ENCODE results near the gene PCSK2.

PCSK2 gene

DNA sequence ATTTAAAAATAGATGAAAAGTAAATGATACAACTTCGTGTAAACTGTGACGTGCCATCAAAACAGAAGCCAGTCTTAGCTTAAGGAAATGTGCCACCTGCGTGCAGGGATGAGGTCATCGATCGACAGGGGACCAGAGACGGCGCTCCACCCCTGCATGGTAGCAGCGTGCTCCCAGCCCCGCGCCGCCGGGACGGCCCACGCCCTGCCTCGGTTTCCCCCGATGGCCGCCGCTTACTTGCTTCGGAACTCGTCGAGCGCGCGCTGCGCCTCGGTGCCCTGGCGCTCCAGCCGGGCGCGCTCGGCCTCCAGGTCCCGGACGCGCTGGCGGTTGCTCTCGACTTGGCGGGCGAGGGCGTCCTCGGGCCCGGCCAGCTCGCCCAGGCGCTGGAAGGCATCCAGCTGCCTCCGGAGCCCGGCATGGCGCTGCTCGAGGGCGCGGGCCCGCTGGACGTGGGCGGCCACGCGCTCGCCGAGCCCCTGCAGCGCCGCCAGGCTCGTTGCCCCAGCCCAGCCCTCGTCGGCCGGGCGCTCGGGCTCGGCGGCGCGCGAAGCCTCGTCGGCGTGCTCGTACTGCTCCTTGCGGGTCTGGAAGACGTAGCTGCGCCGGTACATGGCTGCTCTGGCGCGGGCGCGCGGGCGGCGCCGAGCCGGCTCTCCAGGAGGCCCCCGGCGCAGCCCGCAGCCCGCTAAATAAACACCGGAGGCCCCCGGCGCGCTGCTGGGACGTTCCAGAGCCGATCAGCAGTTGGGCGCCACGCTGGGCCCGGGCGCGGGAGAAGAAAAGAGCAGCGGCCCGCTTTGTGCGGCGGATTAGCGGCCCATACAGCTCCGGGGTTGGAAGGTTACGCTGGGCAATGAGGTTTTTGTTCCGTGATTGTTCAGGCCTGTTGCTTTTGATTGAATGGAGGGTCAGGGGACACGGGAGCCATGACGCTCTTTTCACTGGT, 304.1 kb downstream of the PCSK2 start, which contains the start of gene BFSP1:
TSS of gene BFSP1 (minus strand) at position 664 of the 949 bp plus-strand sequence. CDS start at position 614, 50 bp downstream.
- Mint-ChIP-seq H3K27ac (peak within 1 kb of the TSS; percentile 38 to 79), H3K4me3 (peak within 1 kb of the TSS; percentile 79 to 84), H3K4me1 (ENCODE audit: low read depth in 2 of 2) (peaks cover 7 to 19% of the 10 kb centered on the region in 2 donors), H3K9me3 (no peaks in the 10 kb centered on the region), H3K27me3 (peaks cover 0 to 16% of the 10 kb centered on the region in 2 donors), H3K36me3 (ENCODE audit: insufficient read depth) (no peaks in the 10 kb centered on the region)
- ATAC-seq (replicated peaks) (peak; percentile 79), DNase-seq (peak; percentile 23 to 42 (median 34))

DNA sequence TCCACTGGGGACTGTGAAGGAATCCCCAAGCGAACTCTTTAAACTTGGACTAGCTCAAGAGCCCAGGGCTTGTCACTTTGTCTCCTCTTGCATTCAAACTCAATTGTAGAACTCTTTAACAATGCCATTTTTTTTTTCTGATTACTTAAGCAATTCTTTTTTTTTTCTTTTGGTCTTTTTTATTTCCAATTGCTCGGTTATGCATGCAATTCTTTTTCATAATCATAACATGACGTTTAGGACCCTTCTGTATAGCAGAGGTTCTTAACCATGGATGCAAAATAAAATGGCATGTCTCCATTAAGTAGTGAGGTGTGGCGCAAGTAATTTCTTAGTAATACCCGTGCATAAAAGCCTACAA, 304.8 kb downstream of the PCSK2 start:
- H3K27ac Mint-ChIP-seq = peak overlapping the region; percentile 38 to 79
- H3K36me3 Mint-ChIP-seq (ENCODE audit: insufficient read depth) = no peaks in the 10 kb centered on the region
- H3K4me3 Mint-ChIP-seq = peak overlapping the region; percentile 79 to 84
- peaks cover 0 to 16% of the 10 kb centered on the region in 2 donors for H3K27me3 Mint-ChIP-seq
- no peaks in the 10 kb centered on the region for H3K9me3 Mint-ChIP-seq
- no peak for DNase-seq
- ATAC-seq (replicated peaks) = no peak
- H3K4me1 Mint-ChIP-seq (ENCODE audit: low read depth in 2 of 2) = peaks cover 7 to 19% of the 10 kb centered on the region in 2 donors

DNA sequence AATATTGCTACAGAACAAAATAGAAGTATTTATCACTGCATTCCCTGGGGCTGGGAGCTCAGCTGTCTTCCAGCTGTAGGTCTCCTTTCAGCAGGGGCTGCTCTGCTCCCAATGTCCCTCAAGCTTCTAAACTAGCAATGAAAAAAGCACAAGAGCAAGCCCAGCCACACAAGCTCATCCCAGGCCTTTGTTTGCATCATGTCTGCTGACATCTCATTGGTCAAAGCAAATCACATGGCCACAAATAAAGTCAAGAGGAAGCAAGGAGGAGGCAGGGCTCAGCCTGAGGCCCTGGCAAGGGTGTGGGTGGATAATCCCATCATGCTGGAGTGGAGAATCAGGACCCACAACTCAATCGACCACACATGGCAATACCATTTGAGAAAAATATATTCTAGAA, 306.6 kb downstream of the PCSK2 start:
- ATAC-seq (replicated peaks) (no peak), DNase-seq (no peak)
- H3K36me3 Mint-ChIP-seq (ENCODE audit: insufficient read depth) = no peaks in the 10 kb centered on the region

DNA sequence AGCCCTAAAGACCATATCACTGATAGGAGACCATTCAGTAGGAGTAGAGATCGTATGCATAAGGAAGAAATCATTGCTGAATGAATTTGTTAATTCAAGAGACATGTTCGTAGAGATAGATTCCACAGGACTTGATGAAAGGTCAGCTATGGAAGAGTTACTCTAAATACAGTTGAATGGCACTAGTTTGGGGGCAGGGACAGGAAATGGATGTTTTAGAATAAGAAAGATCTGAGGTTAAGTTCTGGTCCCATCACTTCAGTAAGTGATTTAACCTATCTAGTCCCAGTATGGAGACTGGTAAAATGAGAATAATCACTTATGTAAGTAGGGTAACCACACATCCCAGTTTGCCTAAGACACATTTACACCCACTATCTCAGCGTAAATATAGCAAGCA, 307.2 kb downstream of the PCSK2 start:
- DNase-seq (no peak), ATAC-seq (replicated peaks) (no peak)
- Mint-ChIP-seq H3K27ac (no peak overlapping the region), H3K9me3 (no peaks in the 10 kb centered on the region), H3K4me1 (ENCODE audit: low read depth in 2 of 2) (peaks cover 11 to 19% of the 10 kb centered on the region in 2 donors), H3K27me3 (peaks cover 16 to 37% of the 10 kb centered on the region in 2 donors), H3K36me3 (ENCODE audit: insufficient read depth) (no peaks in the 10 kb centered on the region), H3K4me3 (no peak overlapping the region)

More for the DNA sequence above, 306.6 kb downstream of the PCSK2 start:
- H3K27ac Mint-ChIP-seq = no peak overlapping the region
- H3K27me3 Mint-ChIP-seq = peaks cover 9 to 32% of the 10 kb centered on the region in 2 donors
- no peaks in the 10 kb centered on the region for H3K9me3 Mint-ChIP-seq
- H3K4me3 Mint-ChIP-seq = no peak overlapping the region
- peaks cover 11 to 19% of the 10 kb centered on the region in 2 donors for H3K4me1 Mint-ChIP-seq (ENCODE audit: low read depth in 2 of 2)

Measured in effector memory CD8-positive, alpha-beta T cell (primary cell).